UCSD-AML1 (cell line): Measurements from ENCODE around the gene ZNF622.
"Not testable (repeated sequence)": the region's sequence is repeated elsewhere in the genome, so short reads cannot be mapped to it uniquely, and the experiment has no call there.

ENCODE experiments used
- DNase-seq: peaks from one replicate; lab custom pipeline; 2025; ENCODE audit not compliant: unreplicated experiment; lab: John Stamatoyannopoulos, UW

The ZNF622 gene

DNA sequence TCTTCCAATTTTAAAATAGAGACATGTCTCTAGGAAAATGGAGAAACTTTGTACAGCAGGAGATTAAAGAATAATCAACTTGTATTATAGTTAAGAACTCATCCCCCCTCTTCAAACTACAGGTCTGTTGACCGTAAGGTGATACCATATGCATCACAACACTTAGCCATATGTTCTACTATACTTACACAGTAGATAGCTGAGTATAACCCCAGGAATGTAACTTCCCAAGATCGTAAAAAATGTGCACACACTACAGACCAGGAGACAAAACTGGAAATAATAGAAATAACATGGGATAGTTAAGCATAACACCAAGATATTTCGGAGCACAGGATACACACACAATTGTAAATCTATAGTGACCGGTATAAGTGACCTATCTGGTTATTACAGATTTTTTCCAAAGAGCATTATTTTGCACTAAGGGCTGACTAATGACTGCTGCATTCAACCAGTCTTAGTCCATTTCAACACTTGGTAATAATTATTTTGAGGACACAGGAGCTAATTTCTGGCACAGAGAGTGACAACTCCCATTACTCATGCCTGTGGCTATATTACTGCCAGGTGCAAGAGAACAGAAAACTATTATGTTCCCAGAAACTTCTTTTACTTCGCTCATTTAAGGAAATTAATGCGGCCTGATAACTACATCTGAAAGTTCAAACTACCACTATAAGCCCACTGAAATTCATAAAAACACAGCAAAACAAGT lies 15.4 kb upstream of the ZNF622 start:
- DNase-seq, result no peak

DNA sequence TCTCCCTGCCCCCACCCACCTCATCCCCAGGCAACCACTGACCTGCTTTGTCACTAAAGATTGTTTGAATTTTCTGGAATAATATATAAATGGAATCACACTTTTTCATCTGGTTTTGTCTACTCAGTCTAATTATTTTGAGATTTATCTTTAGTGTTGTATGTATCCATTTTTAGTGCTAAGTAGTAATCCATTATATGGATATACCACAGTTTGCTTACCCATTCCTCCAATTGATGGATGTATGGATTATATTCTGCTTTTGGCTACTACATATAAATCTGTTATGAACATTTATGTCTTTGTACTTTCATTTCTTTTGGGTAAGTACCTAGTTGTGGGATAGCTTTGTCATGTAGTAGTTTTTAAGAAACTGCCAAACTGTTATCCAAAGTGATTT lies 14.5 kb upstream of the ZNF622 start:
- no peak for DNase-seq

DNA sequence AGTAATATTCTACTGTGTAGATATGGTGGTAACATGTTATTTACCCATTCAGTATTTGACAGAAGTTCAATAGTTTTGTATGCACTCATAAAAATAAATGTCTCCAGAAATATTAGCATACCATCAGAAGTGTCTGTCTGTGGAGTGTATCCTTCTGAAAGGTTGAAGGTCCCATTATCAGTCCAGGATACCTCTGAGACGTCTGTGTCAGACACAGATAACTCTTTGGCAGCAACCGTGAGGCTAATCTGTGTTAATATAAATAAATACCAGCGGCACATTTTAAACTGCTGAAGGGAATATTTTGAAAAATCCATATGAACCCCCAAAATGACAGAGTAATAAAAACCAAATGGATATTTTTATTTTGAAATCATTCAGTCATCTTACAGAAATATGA lies 11.9 kb upstream of the ZNF622 start:
- no peak for DNase-seq

GRCh38 chr5:16476417-16476816 lies 10.8 kb upstream of the ZNF622 start:
- not testable (repeated sequence) for DNase-seq

DNA sequence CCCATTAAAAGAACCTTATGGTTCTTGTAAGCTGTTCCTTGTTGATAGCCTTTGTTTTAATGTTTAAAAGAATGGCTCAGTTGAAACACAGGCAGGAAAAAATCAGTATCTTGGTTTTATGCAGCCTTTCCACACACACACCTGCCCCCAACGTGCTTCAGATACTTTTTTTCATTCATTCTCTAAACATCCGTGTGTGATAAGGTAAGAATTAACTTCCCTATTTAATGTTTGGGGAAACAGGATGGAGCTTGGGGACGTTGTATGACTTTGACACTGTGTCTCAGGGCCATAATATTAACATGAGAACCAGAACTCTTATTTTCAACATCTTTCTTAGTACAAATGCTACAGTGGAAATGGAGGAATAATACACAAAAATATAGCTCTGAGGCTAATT lies 5.8 kb upstream of the ZNF622 start:
- DNase-seq, result no peak

DNA sequence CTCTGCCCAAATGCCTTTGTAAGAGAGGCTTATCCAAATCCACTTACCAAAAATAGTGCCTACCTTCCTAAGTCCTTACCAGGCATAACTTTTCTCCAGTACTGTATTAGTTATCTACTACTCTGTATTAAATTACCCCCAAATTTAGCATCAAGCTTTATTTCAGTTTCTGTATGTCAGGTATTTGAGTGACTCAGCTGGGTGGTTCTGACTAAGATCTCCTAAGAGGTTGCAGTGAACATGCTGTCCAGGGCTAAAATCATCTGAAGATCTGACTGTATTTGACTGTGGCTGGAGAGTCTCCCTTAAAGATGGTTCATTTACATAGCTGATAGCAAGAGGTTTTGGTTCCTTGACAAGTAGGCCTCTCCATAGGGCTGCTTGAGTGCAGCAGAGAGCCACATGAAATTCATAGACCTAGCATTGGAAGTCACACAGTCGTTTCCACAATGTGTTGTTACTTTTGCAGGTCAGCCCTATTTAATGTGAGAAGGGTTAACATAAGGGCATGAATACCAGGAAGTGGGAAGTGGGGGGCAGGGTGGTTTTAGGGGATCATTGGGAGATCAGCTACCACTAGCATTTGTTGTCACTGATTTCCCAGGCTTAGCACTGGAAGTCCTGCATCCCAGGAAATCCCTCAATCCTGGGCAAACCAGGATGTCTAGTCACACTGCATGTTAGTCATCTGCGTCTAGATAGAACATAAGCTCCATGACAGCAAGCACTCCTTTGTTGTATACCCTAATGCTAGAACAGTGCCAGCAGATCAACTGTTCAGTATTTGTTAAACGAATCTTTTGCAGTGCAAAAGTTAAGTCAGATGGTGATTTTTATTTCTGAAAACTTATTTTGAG lies 2.0 kb upstream of the ZNF622 start:
- DNase-seq, result no peak

DNA sequence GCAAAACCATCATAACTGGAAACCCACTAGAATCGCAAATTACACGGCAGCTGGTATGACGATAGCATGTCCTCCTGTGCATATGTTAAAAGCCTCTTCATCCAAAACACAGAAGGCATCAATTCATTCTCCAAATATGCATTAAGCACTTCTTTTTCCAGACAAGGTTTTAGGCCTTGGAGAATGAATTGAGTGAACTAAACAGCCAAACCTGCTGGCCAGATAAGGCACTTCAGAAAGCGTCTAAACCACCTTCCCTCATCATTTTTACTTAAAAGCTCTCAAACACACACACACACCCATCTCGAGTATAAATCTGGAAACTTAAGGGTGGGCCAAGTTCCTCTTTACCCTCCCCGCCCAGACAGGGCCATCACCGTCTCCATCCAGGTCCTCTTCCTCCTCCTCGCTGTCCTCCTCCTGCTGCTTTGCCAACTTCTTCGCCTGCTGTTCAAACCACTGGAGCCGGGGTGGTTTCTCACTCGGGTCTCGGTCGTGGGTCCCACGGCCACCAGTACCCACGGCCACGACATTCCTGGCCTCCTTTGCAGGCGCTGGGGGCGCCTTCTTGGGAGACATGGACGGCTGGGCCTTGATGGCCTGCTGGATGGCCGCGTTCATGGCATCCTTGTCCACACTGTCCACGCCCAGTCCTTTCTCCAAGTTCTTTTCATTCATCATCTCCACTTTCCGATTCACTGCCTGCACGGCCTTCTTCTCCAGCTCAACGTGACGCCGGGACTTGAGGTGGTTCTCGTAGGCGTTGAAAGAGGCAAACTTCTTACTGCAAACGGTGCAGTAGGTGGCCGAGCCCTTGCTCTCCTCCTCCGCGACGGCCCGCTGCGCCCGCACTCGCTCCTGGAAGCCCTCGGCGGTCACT lies 696 bp downstream of the ZNF622 start:
- DNase-seq, result peak; percentile 41

- no peak for DNase-seq
Observed at GRCh38 chr5:16464231-16464630, 1.4 kb downstream of the ZNF622 start.

DNA sequence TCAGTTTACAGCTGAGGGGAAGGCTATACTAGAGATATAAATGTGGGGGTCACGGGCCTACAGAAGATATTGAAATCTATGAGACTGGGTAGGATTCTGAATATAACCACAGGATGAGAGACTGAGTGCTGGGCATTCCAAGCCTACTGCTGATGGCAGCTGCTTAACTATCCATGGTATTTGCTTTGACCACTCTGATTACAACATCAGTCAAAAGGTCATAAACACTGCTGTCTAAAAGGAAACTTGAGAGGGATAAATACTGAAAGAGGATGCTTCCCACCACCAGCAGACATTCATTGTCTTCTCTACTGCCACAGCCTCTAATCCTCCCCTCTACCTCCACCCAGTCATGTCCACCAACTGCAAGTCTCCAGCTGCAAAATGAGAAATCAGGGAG lies 3.8 kb downstream of the ZNF622 start:
- DNase-seq, result no peak

DNA sequence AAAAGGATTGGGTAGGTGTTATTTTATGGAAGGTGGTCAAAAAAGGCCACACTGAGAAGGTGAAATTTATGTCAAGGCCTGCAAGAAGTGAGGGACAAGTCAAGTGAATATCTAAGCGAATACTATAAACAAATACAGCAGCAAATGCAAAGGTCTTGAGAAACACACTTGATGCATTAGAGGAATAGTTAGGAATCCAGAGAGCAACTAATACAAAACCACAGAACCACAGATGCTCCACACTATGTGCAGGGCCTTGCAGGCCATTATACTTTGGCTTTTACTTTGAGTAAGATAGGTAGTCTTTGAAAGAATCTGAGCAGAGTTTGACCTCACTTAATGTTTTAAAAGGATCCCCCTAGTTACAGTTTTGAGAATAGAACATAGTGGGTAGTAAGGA lies 4.6 kb downstream of the ZNF622 start:
- DNase-seq, result no peak

- no peak for DNase-seq
Observed at GRCh38 chr5:16459451-16459850, 6.1 kb downstream of the ZNF622 start.

- DNase-seq, result no peak
Observed at GRCh38 chr5:16457853-16458252, 7.7 kb downstream of the ZNF622 start.

DNA sequence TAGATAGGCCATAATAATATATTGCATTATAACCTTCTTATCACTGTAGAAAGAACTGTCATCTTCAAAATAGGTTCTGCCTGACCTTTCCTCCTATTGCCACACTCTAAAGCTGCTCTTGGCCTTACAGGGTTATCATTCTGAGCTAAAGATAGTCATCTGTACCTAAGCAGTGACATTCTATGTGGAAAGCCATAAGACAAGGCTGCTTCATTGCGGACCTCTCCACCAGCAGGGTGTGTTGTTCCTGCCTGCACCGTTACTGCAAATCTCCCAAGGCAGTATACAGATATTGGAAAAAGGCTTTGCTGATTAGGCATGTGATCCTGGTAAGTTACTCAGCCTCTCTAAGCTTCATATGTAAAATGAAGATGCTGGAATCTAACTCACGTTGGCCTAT lies 8.1 kb downstream of the ZNF622 start:
- DNase-seq, result no peak

- no peak for DNase-seq
Observed at GRCh38 chr5:16456103-16456832, 9.3 kb downstream of the ZNF622 start.

DNA sequence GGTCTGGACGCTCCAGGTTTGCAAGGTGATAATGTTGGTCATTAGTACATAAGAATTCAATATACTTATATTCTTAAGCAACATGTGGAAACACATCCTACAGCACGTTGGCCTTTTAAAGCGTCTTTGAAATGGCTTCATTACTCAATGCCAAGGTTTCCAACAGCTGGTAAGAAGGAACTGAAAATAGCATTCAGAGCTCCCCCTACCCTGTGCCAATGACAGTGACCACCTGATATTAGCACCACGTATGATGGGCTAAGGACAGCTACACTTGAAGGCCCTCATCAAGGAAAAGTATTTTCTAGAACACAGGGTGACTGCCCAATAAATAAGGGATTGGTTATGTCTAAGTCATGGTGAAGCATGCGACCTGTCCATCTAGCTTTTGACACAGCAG lies 9.9 kb downstream of the ZNF622 start:
- DNase-seq, result no peak

GRCh38 chr5:16454686-16455085 lies 10.9 kb downstream of the ZNF622 start:
- DNase-seq, result no peak

GRCh38 chr5:16453609-16454008 lies 12.0 kb downstream of the ZNF622 start:
- DNase-seq, result no peak

DNA sequence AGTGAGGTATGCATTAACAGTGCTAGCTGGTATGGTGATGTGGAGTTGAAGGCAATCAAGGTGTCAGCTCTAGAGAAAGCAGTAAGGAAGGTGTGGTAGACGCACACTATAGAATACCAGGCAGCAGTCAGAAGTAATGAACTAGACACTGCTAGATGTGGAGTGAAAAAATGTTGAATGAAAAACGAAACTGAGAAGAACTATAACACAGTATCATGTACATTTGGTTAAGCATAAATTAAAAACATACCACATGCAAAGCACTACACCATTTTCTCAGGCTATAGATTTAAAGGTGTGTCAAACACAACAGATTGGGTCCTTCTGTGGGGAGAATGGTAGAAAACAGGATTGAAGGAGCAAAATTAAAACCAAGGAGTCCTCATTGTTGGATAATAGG lies 15.4 kb downstream of the ZNF622 start:
- DNase-seq, result no peak

DNA sequence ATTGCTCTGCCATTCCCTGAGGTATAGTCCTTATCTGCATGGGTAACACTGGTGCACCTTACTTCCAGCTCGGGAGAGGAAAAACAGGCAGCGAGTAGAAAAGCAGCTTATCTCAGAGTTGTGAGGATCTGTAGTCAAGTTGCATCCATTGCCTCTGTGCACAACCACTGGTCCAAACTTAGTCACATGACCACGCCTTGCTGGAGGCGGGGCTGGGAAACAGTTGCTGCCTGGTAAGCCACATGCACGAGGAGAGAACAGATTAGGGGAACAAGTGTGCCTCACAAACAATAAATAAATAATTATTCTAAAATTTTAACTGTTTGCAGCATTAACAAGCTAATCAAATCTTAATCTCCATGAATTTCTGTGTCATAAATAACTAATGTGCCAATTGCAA lies 18.6 kb downstream of the ZNF622 start:
- DNase-seq, result no peak

GRCh38 chr5:16437977-16438376 lies 27.6 kb downstream of the ZNF622 start:
- DNase-seq, result no peak
